GM21381 (cell line): ENCODE results near the gene ANK3.
"Not testable (repeated sequence)": the region's sequence is repeated elsewhere in the genome, so short reads cannot be mapped to it uniquely, and the experiment has no call there.

Source experiments
- ATAC-seq: cut with Tn5 transposase; IDR thresholded peaks from one replicate; pipeline ENCODE4 v1.9.1; 2021; ENCODE audit warnings: mild to moderate bottlenecking, moderate library complexity; ENCODE audit not compliant: unreplicated experiment

The ANK3 gene

GRCh38 chr10:60311821-60312220 lies 77.9 kb downstream of the ANK3 start:
- ATAC-seq, result no peak

GRCh38 chr10:60310740-60311139 lies 78.9 kb downstream of the ANK3 start:
- ATAC-seq, result no peak

- no peak for ATAC-seq
These were observed 79.8 kb downstream of the ANK3 start for GRCh38 chr10:60309891-60310290.

GRCh38 chr10:60309371-60309770 lies 80.3 kb downstream of the ANK3 start:
- no peak for ATAC-seq

- ATAC-seq, result no peak
These were observed 84.2 kb downstream of the ANK3 start for GRCh38 chr10:60305380-60305892.

GRCh38 chr10:60304829-60305379 lies 84.8 kb downstream of the ANK3 start:
- no peak for ATAC-seq

- no peak for ATAC-seq
These were observed 85.9 kb downstream of the ANK3 start for GRCh38 chr10:60303778-60304177.

- ATAC-seq, result no peak
These were observed 89.5 kb downstream of the ANK3 start for GRCh38 chr10:60299961-60300883.

GRCh38 chr10:60299390-60299778 lies 90.3 kb downstream of the ANK3 start:
- no peak for ATAC-seq

GRCh38 chr10:60298408-60299389 lies 91.0 kb downstream of the ANK3 start:
- no peak for ATAC-seq

- ATAC-seq, result no peak
These were observed 93.6 kb downstream of the ANK3 start for GRCh38 chr10:60296073-60296472.

- ATAC-seq, result no peak
These were observed 94.4 kb downstream of the ANK3 start for GRCh38 chr10:60295028-60295937.

- no peak for ATAC-seq
These were observed 96.0 kb downstream of the ANK3 start for GRCh38 chr10:60293581-60294175.

- no peak for ATAC-seq
These were observed 96.7 kb downstream of the ANK3 start for GRCh38 chr10:60292998-60293397.

GRCh38 chr10:60292536-60292935 lies 97.1 kb downstream of the ANK3 start:
- not testable (repeated sequence) for ATAC-seq

GRCh38 chr10:60291344-60291930 lies 98.2 kb downstream of the ANK3 start:
- no peak for ATAC-seq

- no peak for ATAC-seq
These were observed 99.1 kb downstream of the ANK3 start for GRCh38 chr10:60290558-60290957.

- no peak for ATAC-seq
These were observed 99.9 kb downstream of the ANK3 start for GRCh38 chr10:60289800-60290199.

GRCh38 chr10:60288256-60288655 lies 101.4 kb downstream of the ANK3 start:
- no peak for ATAC-seq
